CD14-positive monocyte (primary cell): Measurements from ENCODE around the gene SGCD. TPM values are rescaled to one million over a fixed set of nuclear protein-coding genes. Genes with fewer than 3 reads are reported as not detected.

Source experiments
- DNase-seq, 3 donors: peaks; one replicate each; pipeline ENCODE4 v3.0.0-alpha.2; 2011 to 2022
- H2AFZ ChIP-seq: 2 replicates; pipeline ENCODE4 v1.6.0; 2012; ENCODE audit warnings: mild to moderate bottlenecking, low read depth, low read length, inconsistent platforms; ENCODE audit not compliant: insufficient read depth, poor library complexity, severe bottlenecking
- H3K27ac ChIP-seq, 2 donors: 1 replicate in 1 of 2; 2 replicates in 1 of 2; pipeline ENCODE4 v1.5.1; 2012 to 2013; ENCODE audit warnings: low read length in 2 of 2, control low read depth in 1 of 2, inconsistent platforms in 1 of 2, low read depth in 1 of 2, mild to moderate bottlenecking in 1 of 2
- H3K27me3 ChIP-seq, 2 donors: one replicate each; pipeline versions ENCODE4 v1.6.0 to v1.6.1; 2011 to 2013; ENCODE audit warnings: low read length in 2 of 2; ENCODE audit not compliant: control insufficient read depth in 2 of 2, insufficient read depth in 2 of 2
- H3K36me3 ChIP-seq, 2 donors: replicated peaks in 1 of 2; 1 replicate in 1 of 2; 2 replicates in 1 of 2; pipeline versions ENCODE4 v1.5.1 to v1.6.1; 2012 to 2013; ENCODE audit warnings: low read length in 2 of 2, control low read depth in 1 of 2, inconsistent platforms in 1 of 2, mild to moderate bottlenecking in 1 of 2; ENCODE audit not compliant: insufficient read depth in 2 of 2, control insufficient read depth in 1 of 2
- H3K4me1 ChIP-seq, 2 donors: 1 replicate in 1 of 2; 2 replicates in 1 of 2; pipeline versions ENCODE4 v1.5.1 to v1.6.1; 2012 to 2013; ENCODE audit warnings: low read length in 2 of 2, control low read depth in 1 of 2, inconsistent platforms in 1 of 2, mild to moderate bottlenecking in 1 of 2, moderate library complexity in 1 of 2; ENCODE audit not compliant: insufficient read depth in 2 of 2, control insufficient read depth in 1 of 2
- H3K4me2 ChIP-seq: replicated peaks from 2 replicates; pipeline ENCODE3; 2012; ENCODE audit warnings: low read length, moderate library complexity, mild to moderate bottlenecking; ENCODE audit not compliant: poor library complexity, severe bottlenecking; ENCODE audit errors: extremely low read depth
- H3K4me3 ChIP-seq, 3 experiments: fragments of 200-600 bp in 1 of 3; sonication (generic) in 1 of 3; replicated peaks in 1 of 3; 1 replicate in 2 of 3; 2 replicates in 1 of 3; pipeline ENCODE4 v1.5.1; 2011 to 2013; ENCODE audit warnings: low read length in 3 of 3, mild to moderate bottlenecking in 3 of 3, control low read depth in 2 of 3, low read depth in 2 of 3, inconsistent platforms in 1 of 3, moderate library complexity in 1 of 3
- H3K79me2 ChIP-seq: 2 replicates; pipeline ENCODE4 v1.6.0; 2012; ENCODE audit warnings: mild to moderate bottlenecking, control low read depth, inconsistent platforms, low read length, moderate library complexity; ENCODE audit not compliant: insufficient read depth
- H3K9ac ChIP-seq: 2 replicates; pipeline ENCODE4 v1.6.0; 2017; ENCODE audit warnings: low read length, mild to moderate bottlenecking; ENCODE audit not compliant: insufficient read depth, poor library complexity, severe bottlenecking
- H3K9me3 ChIP-seq, 2 donors: replicated peaks in 1 of 2; 1 replicate in 1 of 2; 2 replicates in 1 of 2; pipeline versions ENCODE4 v1.5.1 to v1.6.1; 2012 to 2013; ENCODE audit warnings: low read length in 2 of 2, control low read depth in 1 of 2; ENCODE audit not compliant: control insufficient read depth in 1 of 2, insufficient read depth in 1 of 2
- H4K20me1 ChIP-seq: 2 replicates; pipeline ENCODE4 v1.6.0; 2012; ENCODE audit warnings: mild to moderate bottlenecking, low read length, control low read depth, moderate library complexity; ENCODE audit not compliant: insufficient read depth
- H3K27ac Mint-ChIP-seq, 7 donors: one replicate each; pipeline ENCODE4 v1.8.0; 2020; ENCODE audit warnings: mild to moderate bottlenecking in 7 of 7, mixed read lengths in 7 of 7, moderate library complexity in 6 of 7, inconsistent platforms in 2 of 7
- H3K27me3 Mint-ChIP-seq, 3 donors: one replicate each; pipeline ENCODE4 v1.8.0; 2021 to 2022; ENCODE audit warnings: low read depth in 3 of 3, mild to moderate bottlenecking in 3 of 3, mixed read lengths in 3 of 3, moderate library complexity in 3 of 3, inconsistent platforms in 1 of 3
- H3K36me3 Mint-ChIP-seq, 2 donors: one replicate each; pipeline ENCODE4 v1.8.0; 2020; ENCODE audit warnings: mixed read lengths in 2 of 2, inconsistent platforms in 1 of 2, mild to moderate bottlenecking in 1 of 2
- H3K4me1 Mint-ChIP-seq: one replicate; pipeline ENCODE4 v1.8.0; 2020; ENCODE audit warnings: mild to moderate bottlenecking, mixed read lengths
- H3K4me3 Mint-ChIP-seq, 2 donors: one replicate each; pipeline ENCODE4 v1.8.0; 2020; ENCODE audit warnings: mild to moderate bottlenecking in 2 of 2, mixed read lengths in 2 of 2, moderate library complexity in 1 of 2
- H3K9me3 Mint-ChIP-seq, 7 donors: one replicate each; pipeline ENCODE4 v1.8.0; 2020 to 2022; ENCODE audit warnings: mixed read lengths in 7 of 7, mild to moderate bottlenecking in 6 of 7, moderate library complexity in 6 of 7, inconsistent platforms in 2 of 7
- CTCF ChIP-seq: fragments of 200-600 bp; IDR thresholded peaks from one replicate; pipeline ENCODE4 v1.8.0; 2022; ENCODE audit warnings: antibody characterized with exemption, mild to moderate bottlenecking
- WGBS: methylation state at CpG from one replicate; pipeline ENCODE4 v1.1.5; 2013; ENCODE audit warnings: missing lambda C conversion rate; ENCODE audit not compliant: insufficient coverage; 5-methylcytosine and 5-hydroxymethylcytosine counted together
- intact Hi-C, 2 donors: fragments of 100-400 bp; cut with micrococcal nuclease; formaldehyde crosslinking; loops; one replicate each; pipeline versions ENCODE4 v1.15.0 to v1.15.1; 2023
- polyA plus RNA-seq, 3 donors: library from polyadenylated mRNA; depleted of rRNA in 1 of 3; unstranded in 2 of 3; stranded (reverse) in 1 of 3; fragments of 300-500 nt in 2 of 3; fragments of >200 nt in 1 of 3; fragmentation: Illumina TruSeq in 2 of 3; gene quantifications; 1 replicate in 2 of 3; 2 replicates in 1 of 3; pipeline ENCODE4 v1.2.3, GENCODE V29; 2012 to 2021

Gene SGCD
- polyA plus RNA-seq, 3 donors, result not detected

- no peaks in the 10 kb centered on the region for H3K79me2 ChIP-seq
- no peaks in the 10 kb centered on the region for H4K20me1 ChIP-seq
- H3K27me3 ChIP-seq, result no peaks in the 10 kb centered on the region
- no peaks in the 10 kb centered on the region for H3K4me1 Mint-ChIP-seq
- H3K9me3 Mint-ChIP-seq, result peaks cover 0 to 5% (median 2%) of the 10 kb centered on the region in 7 donors
- TF ChIP-seq CTCF, result no peak
- no peak overlapping the region for H3K4me2 ChIP-seq
- DNase-seq, result no peak
- no peak overlapping the region for H3K27ac ChIP-seq
- no peaks in the 10 kb centered on the region for H3K36me3 ChIP-seq
- intact Hi-C loops, result no loop called here
- H3K27ac Mint-ChIP-seq, result no peak overlapping the region
- H3K4me3 Mint-ChIP-seq, result no peak overlapping the region
- no peak overlapping the region for H2AFZ ChIP-seq
- H3K27me3 Mint-ChIP-seq, result peaks cover 0 to 2% (median 0%) of the 10 kb centered on the region in 3 donors
- no peaks in the 10 kb centered on the region for H3K9me3 ChIP-seq
- no peaks in the 10 kb centered on the region for H3K4me1 ChIP-seq
- no peak overlapping the region for H3K9ac ChIP-seq
- H3K36me3 Mint-ChIP-seq, result no peaks in the 10 kb centered on the region
- no peak overlapping the region for H3K4me3 ChIP-seq
These were observed 264.7 kb downstream of the SGCD start for GRCh38 chr5:156591631-156592030.

- no peak for DNase-seq
- Histone ChIP-seq H3K27ac (no peak overlapping the region), H3K4me3 (no peak overlapping the region), H3K9ac (no peak overlapping the region), H3K36me3 (no peaks in the 10 kb centered on the region), H3K9me3 (no peaks in the 10 kb centered on the region), H3K79me2 (no peaks in the 10 kb centered on the region), H3K27me3 (no peaks in the 10 kb centered on the region), H3K4me1 (no peaks in the 10 kb centered on the region), H4K20me1 (no peaks in the 10 kb centered on the region), H2AFZ (no peak overlapping the region), H3K4me2 (no peak overlapping the region)
- Mint-ChIP-seq H3K27ac (no peak overlapping the region), H3K27me3 (peaks cover 0 to 2% (median 0%) of the 10 kb centered on the region in 3 donors), H3K9me3 (peaks cover 0 to 7% (median 2%) of the 10 kb centered on the region in 7 donors), H3K4me1 (no peaks in the 10 kb centered on the region), H3K36me3 (no peaks in the 10 kb centered on the region), H3K4me3 (no peak overlapping the region)
- no peak for TF ChIP-seq CTCF
- intact Hi-C loops, result no loop called here
- no CpG with 5 or more reads among the region's 1 CpG for WGBS
These were observed 266.6 kb downstream of the SGCD start for GRCh38 chr5:156593546-156593945.
